ENCODE results near the gene CDC7.

CDC7 gene

GRCh38 chr1:91569411-91570119, 68.9 kb downstream of the CDC7 start:
- TF ChIP-seq ZNF70 (CRISPR knock-in tag; IDR thresholded peaks at IDR 0.05) (no peak), ISL1 (CRISPR knock-in tag; IDR thresholded peaks at IDR 0.05) (no peak), PPARA (CRISPR knock-in tag; IDR thresholded peaks at IDR 0.05; ENCODE audit: borderline replicate concordance) (no peak), CREB5 (CRISPR knock-in tag; IDR thresholded peaks at IDR 0.05; ENCODE audit: low read depth) (no peak), POU6F1 (CRISPR knock-in tag; IDR thresholded peaks at IDR 0.05; ENCODE audit: borderline replicate concordance, low read depth) (no peak), CSRNP3 (CRISPR knock-in tag; IDR thresholded peaks at IDR 0.05) (no peak), TCF4 (CRISPR knock-in tag; IDR thresholded peaks at IDR 0.05; ENCODE audit: borderline replicate concordance) (no peak), ARNTL (CRISPR knock-in tag; IDR thresholded peaks at IDR 0.05; ENCODE audit: borderline replicate concordance, low read depth) (no peak), ZNF8 (CRISPR knock-in tag; IDR thresholded peaks at IDR 0.05) (no peak), SNAI2 (CRISPR knock-in tag; IDR thresholded peaks at IDR 0.05) (no peak)
- ATAC-seq: peak; percentile 88

GRCh38 chr1:91570120-91570448, 69.4 kb downstream of the CDC7 start:
- TF ChIP-seq CSRNP3 (CRISPR knock-in tag; IDR thresholded peaks at IDR 0.05): no peak
- TF ChIP-seq ZNF565 (CRISPR knock-in tag; conservative IDR thresholded peaks at IDR 0.05; ENCODE audit: low read depth): no peak
- no peak for ATAC-seq

GRCh38 chr1:91572044-91572443, 71.4 kb downstream of the CDC7 start:
- TF ChIP-seq TSHZ2 (CRISPR knock-in tag; IDR thresholded peaks at IDR 0.05): no peak
- no peak for TF ChIP-seq ZNF565 (CRISPR knock-in tag; conservative IDR thresholded peaks at IDR 0.05; ENCODE audit: low read depth)
- no peak for TF ChIP-seq OSR1 (CRISPR knock-in tag; IDR thresholded peaks at IDR 0.05)
- no peak for ATAC-seq
